ENCODE data around the gene IL17REL. TPM values are rescaled to one million over a fixed set of nuclear protein-coding genes. Genes with fewer than 3 reads are reported as not detected.

Gene IL17REL
- total and polyA plus RNA-seq, 2 of the 13 experiments (the other 11 are each of a cell fraction or from before 2014, with no cell fraction given) = not detected

- no peak for TF ChIP-seq JARID2 (CRISPR knock-in tag; IDR thresholded peaks at IDR 0.05; ENCODE audit: insufficient replicate concordance)
- TF ChIP-seq KMT2A (CRISPR knock-in tag; IDR thresholded peaks at IDR 0.05) = no peak
- TF ChIP-seq SKI (IDR thresholded peaks at IDR 0.05; ENCODE audit: partially characterized antibody) = no peak
- TF ChIP-seq ZNF512 (CRISPR knock-in tag; IDR thresholded peaks at IDR 0.05) = no peak
- no peak for TF ChIP-seq FIP1L1 (IDR thresholded peaks at IDR 0.05; ENCODE audit: borderline replicate concordance, insufficient read depth, low read depth, low read length)
- no peak for TF ChIP-seq E2F1 (CRISPR knock-in tag; IDR thresholded peaks at IDR 0.05)
- TF ChIP-seq ZNF776 (CRISPR knock-in tag; IDR thresholded peaks at IDR 0.05) = 0 out of 2 replicates have a peak, but pooled peaks have one; percentile 2
- TF ChIP-seq SAP130 (CRISPR knock-in tag; IDR thresholded peaks at IDR 0.05; ENCODE audit: low read depth) = peak; percentile 31; the same call in 1 of the 2 replicates
- no peak for TF ChIP-seq ZZZ3 (CRISPR knock-in tag; IDR thresholded peaks at IDR 0.05; ENCODE audit: borderline replicate concordance)
- TF ChIP-seq ATM (IDR thresholded peaks at IDR 0.05; ENCODE audit: borderline replicate concordance) = no peak
- no peak for TF ChIP-seq FOSL2 (CRISPR knock-in tag; IDR thresholded peaks at IDR 0.05)
These were observed 58.8 kb downstream of the IL17REL start (continued) for GRCh38 chr22:49953680-49954344.

All from HepG2 (cell line).